Fibroblast of lung (primary cell): ENCODE data around the gene ANKMY1.

Experiments
- EZH2 ChIP-seq: IDR thresholded peaks from 2 replicates; pipeline ENCODE4 v1.5.1; 2012; ENCODE audit warnings: low read length, control low read depth, mild to moderate bottlenecking; ENCODE audit errors: missing control alignments
- TF ChIP-seq, protein P1 (sequence below), 2 donors: IDR thresholded peaks in 1 of 2; conservative IDR thresholded peaks in 1 of 2; 1 replicate in 1 of 2; 2 replicates in 1 of 2; pipeline ENCODE4 v1.5.1; 2011 to 2012; ENCODE audit warnings: low read length in 2 of 2, control low read depth in 1 of 2, inconsistent platforms in 1 of 2, low read depth in 1 of 2, mild to moderate bottlenecking in 1 of 2

GRCh38 chr2:240573516-240574385 is 16.0 kb upstream of the ANKMY1 start:
- TF ChIP-seq EZH2: no peak
- TF ChIP-seq, protein P1, sequence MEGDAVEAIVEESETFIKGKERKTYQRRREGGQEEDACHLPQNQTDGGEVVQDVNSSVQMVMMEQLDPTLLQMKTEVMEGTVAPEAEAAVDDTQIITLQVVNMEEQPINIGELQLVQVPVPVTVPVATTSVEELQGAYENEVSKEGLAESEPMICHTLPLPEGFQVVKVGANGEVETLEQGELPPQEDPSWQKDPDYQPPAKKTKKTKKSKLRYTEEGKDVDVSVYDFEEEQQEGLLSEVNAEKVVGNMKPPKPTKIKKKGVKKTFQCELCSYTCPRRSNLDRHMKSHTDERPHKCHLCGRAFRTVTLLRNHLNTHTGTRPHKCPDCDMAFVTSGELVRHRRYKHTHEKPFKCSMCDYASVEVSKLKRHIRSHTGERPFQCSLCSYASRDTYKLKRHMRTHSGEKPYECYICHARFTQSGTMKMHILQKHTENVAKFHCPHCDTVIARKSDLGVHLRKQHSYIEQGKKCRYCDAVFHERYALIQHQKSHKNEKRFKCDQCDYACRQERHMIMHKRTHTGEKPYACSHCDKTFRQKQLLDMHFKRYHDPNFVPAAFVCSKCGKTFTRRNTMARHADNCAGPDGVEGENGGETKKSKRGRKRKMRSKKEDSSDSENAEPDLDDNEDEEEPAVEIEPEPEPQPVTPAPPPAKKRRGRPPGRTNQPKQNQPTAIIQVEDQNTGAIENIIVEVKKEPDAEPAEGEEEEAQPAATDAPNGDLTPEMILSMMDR (conservative IDR thresholded peaks at IDR 0.05 in 1 of 2, IDR thresholded peaks at IDR 0.05 in 1 of 2; ENCODE audit: low read depth in 1 of 2, low read length in 2 of 2): no peak
